ENCODE measurements around the gene PLIN5. TPM values are rescaled to one million over a fixed set of nuclear protein-coding genes. Genes with fewer than 3 reads are reported as not detected.

The PLIN5 gene
- total and polyA plus RNA-seq, 8 donors: 30.6 to 533 (median 50.7) TPM

DNA sequence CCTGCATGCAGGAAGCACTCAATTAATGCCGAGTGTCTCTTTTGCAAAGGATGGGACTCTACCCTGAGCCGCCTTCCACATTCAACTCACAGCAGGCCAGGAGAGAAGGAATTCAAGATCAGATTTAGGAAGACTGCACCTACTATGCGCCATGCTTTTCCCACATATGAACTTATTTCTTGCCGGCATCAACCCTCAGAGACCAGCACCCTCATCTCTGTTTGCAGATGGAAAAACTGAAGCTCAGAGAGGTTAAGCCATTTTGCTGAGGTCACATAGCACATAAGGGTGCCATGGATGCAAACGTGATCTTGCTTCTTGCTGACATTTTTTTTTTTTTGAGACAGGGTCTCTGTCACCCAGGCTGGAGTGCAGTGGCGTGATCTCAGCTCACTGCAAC, 38.7 kb upstream of the PLIN5 start:
- intact Hi-C loops (cut with DNase I): no loop called here
- no peak for FAIRE-seq

DNA sequence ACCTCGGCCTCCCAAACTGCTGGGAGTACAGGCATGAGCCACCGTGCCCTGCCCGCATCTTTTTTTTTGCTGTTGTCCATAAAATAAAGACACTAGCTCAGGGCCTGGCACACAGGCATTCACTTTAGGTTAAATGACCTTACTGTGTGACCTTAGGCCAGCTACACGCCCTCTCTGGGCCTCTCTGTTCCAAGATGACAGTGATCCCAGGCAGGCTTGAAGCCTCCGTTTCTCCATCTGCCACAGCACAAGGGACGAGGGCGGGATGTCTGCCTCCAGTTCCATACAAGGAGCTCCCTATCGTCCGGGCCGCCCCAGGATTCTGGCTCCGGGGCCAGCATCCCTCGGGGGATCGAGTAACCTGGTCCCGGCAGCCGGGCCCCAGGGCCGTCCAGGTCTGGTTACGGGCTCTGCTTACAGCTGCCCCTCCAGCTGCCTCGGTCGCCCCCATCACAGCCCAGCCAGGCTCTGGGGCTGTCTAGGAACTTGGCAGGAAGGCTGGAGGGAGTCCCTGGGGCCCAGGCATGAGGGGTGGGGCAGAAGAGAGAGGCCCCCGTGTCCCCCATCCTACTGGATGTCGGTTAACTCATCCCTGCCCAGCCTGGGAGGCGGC, 36.4 kb upstream of the PLIN5 start:
- no peak overlapping the region for H3K27ac ChIP-seq
- intact Hi-C loops (cut with DNase I): no loop called here
- no peak overlapping the region for H3K4me3 ChIP-seq
- ATAC-seq (no peak), DNase-seq (no peak), FAIRE-seq (no peak)
- 64 to 70% methylated on average over 22 of the region's 22 CpGs for WGBS, 2 donors
- no peaks in the 10 kb centered on the region for H3K36me3 ChIP-seq
- peaks cover 0 to 3% (median 0%) of the 10 kb centered on the region in 4 donors for H3K27me3 ChIP-seq
- H3K9me3 ChIP-seq: no peaks in the 10 kb centered on the region
- TF ChIP-seq, protein P1, sequence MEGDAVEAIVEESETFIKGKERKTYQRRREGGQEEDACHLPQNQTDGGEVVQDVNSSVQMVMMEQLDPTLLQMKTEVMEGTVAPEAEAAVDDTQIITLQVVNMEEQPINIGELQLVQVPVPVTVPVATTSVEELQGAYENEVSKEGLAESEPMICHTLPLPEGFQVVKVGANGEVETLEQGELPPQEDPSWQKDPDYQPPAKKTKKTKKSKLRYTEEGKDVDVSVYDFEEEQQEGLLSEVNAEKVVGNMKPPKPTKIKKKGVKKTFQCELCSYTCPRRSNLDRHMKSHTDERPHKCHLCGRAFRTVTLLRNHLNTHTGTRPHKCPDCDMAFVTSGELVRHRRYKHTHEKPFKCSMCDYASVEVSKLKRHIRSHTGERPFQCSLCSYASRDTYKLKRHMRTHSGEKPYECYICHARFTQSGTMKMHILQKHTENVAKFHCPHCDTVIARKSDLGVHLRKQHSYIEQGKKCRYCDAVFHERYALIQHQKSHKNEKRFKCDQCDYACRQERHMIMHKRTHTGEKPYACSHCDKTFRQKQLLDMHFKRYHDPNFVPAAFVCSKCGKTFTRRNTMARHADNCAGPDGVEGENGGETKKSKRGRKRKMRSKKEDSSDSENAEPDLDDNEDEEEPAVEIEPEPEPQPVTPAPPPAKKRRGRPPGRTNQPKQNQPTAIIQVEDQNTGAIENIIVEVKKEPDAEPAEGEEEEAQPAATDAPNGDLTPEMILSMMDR (IDR thresholded peaks at IDR 0.05): no peak
- no peaks in the 10 kb centered on the region for H3K4me1 ChIP-seq

More for the DNA sequence above, 38.7 kb upstream of the PLIN5 start:
- Histone ChIP-seq H3K4me3 (no peak overlapping the region), H3K27me3 (peaks cover 0 to 3% (median 0%) of the 10 kb centered on the region in 4 donors), H3K4me1 (no peaks in the 10 kb centered on the region), H3K36me3 (no peaks in the 10 kb centered on the region), H3K9me3 (no peaks in the 10 kb centered on the region), H3K27ac (no peak overlapping the region)
- no peak for ATAC-seq
- TF ChIP-seq, protein P1 (IDR thresholded peaks at IDR 0.05): no peak
- no peak for DNase-seq
- 65 to 68% methylated on average over 6 of the region's 6 CpGs for WGBS, 2 donors

DNA sequence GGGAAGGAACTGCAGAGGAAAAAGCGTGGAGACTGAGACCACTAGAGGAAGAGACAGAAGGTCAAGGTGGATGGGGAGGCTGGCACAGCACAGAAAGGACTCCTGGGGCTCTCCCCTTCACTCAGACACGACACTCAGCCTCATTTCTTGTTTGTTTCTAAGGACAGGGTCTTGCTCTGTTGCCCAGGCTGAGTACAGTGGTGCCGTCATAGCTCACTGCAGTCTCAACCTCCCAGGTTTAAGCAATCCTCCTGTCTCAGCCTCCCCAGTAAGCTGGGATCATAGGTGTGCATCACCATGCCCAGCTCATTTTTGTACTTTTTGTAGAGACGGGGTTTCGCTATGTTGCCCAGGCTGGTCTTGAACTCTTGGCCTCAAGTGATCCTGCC, 35.9 kb upstream of the PLIN5 start:
- no peak overlapping the region for H3K4me3 ChIP-seq
- no peaks in the 10 kb centered on the region for H3K4me1 ChIP-seq
- whole genome bisulfite sequencing, 2 donors: 81 to 82% methylated on average over 5 of the region's 5 CpGs
- no peaks in the 10 kb centered on the region for H3K36me3 ChIP-seq
- no peak for ATAC-seq
- no peaks in the 10 kb centered on the region for H3K9me3 ChIP-seq
- H3K27me3 ChIP-seq: peaks cover 0 to 3% (median 0%) of the 10 kb centered on the region in 4 donors
- intact Hi-C loops (cut with DNase I): no loop called here
- no peak for FAIRE-seq
- no peak for DNase-seq
- no peak overlapping the region for H3K27ac ChIP-seq
- TF ChIP-seq, protein P1 (IDR thresholded peaks at IDR 0.05): no peak

DNA sequence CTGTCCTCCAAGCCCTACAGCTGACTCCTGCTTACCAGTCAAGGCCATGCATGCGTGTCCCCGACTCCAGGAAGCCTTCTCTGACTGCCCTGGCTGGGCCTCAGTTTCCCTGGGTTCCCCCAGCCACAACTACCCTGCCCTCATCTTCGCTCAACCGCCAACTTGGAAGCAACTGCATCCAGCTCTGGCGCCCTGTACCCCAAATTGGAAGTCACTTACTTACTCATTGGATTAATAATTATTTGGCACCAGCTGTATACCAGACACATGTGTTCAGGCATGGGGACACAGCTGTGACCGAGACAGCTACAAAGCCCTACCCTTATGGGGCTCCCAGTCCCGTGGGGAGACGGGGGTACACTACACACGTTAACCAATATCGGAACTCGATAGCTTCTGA, 35.4 kb upstream of the PLIN5 start:
- no peak for ATAC-seq
- Histone ChIP-seq H3K27me3 (peaks cover 0 to 3% (median 0%) of the 10 kb centered on the region in 4 donors), H3K4me1 (no peaks in the 10 kb centered on the region)

DNA sequence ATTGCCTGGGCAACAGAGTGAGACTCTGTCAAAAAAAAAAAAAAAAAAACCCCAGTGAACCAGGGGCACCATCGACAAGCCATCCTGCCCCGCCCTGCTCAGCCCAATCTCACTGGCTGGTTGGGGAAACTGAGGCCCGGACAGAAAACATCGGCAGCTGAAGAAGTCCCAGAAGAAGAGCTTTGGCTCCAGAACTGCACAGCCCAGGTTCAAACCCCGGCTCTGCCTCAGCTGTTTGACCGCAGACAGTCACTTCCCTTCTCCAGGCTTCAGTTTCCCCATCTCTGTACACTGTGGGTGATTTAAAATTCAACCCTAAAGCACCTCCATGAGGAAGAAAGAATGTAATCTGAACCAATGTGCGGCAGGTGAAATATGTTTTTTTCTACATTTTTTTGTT, 33.9 kb upstream of the PLIN5 start:
- DNase-seq (no peak), FAIRE-seq (no peak), ATAC-seq (peak in 1 of 4 donors; percentile 43)
- WGBS, 2 donors: 72 to 78% methylated on average over 7 of the region's 7 CpGs
- Histone ChIP-seq H3K9me3 (no peaks in the 10 kb centered on the region), H3K4me1 (no peaks in the 10 kb centered on the region), H3K4me3 (no peak overlapping the region), H3K27ac (no peak overlapping the region), H3K27me3 (peaks cover 0 to 2% (median 0%) of the 10 kb centered on the region in 4 donors), H3K36me3 (no peaks in the 10 kb centered on the region)
- TF ChIP-seq, protein P1 (IDR thresholded peaks at IDR 0.05): no peak
- intact Hi-C loops (cut with DNase I): no loop called here

More for the DNA sequence above, 35.4 kb upstream of the PLIN5 start:
- H3K4me3 ChIP-seq: no peak overlapping the region
- intact Hi-C loops (cut with DNase I): no loop called here
- no peak overlapping the region for H3K27ac ChIP-seq
- H3K9me3 ChIP-seq: no peaks in the 10 kb centered on the region
- FAIRE-seq (no peak), DNase-seq (no peak)
- TF ChIP-seq, protein P1 (IDR thresholded peaks at IDR 0.05): no peak
- no peaks in the 10 kb centered on the region for H3K36me3 ChIP-seq
- WGBS, 2 donors: 76 to 83% methylated on average over 11 of the region's 11 CpGs
